GM13976 (cell line): ENCODE measurements around the gene TMEM132D.

Source experiments
- DNase-seq: peaks from one replicate; pipeline ENCODE4 v3.0.0; 2012; ENCODE audit warnings: low spot score
- in situ Hi-C: fragments of 300-500 bp; cut with MboI; formaldehyde crosslinking; loops from one replicate; pipeline ENCODE4 v1.12.0; 2022; ENCODE audit warnings: low sequenced_read_pairs, mixed read lengths, inconsistent platforms; ENCODE audit not compliant: unreplicated experiment
- TF ChIP-seq, protein P1 (sequence below): IDR thresholded peaks from 2 replicates; pipeline ENCODE4 v1.5.1; 2012; ENCODE audit warnings: borderline replicate concordance, mild to moderate bottlenecking; ENCODE audit not compliant: insufficient read depth; ENCODE audit errors: extremely low read depth, missing control alignments, control extremely low read depth

The TMEM132D gene

DNA sequence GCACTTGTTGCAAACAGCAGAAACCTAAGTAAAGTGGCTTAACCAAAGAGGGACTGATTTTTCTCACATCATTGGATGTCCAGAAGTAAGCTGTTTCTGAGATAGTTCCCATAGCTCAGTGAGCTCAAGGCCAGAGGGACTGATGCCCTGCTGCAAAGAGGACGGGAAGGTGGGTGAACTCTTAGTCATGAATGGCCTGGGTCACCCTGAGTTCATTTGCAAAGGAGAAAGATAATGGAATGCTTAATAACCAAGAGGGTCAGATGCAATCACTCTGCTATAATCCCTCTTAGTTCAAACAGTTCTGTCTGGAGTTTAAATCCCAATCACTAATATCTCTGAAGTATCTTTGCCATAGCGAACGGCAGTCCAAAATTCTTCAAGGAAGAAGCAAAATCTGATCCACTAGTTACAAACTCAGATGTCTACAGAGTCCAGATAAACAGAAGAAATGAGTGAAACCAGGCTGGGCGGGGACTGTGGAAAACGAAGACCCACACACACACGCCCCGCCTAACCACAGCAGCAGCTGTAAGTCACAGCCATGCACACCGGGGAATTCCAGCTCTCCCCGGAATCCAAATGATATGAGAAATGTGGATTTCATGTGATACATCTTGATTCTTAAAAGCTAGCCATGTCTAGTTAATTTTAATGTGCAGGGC lies 289.5 kb downstream of the TMEM132D start:
- no peak for DNase-seq
- TF ChIP-seq, protein P1, sequence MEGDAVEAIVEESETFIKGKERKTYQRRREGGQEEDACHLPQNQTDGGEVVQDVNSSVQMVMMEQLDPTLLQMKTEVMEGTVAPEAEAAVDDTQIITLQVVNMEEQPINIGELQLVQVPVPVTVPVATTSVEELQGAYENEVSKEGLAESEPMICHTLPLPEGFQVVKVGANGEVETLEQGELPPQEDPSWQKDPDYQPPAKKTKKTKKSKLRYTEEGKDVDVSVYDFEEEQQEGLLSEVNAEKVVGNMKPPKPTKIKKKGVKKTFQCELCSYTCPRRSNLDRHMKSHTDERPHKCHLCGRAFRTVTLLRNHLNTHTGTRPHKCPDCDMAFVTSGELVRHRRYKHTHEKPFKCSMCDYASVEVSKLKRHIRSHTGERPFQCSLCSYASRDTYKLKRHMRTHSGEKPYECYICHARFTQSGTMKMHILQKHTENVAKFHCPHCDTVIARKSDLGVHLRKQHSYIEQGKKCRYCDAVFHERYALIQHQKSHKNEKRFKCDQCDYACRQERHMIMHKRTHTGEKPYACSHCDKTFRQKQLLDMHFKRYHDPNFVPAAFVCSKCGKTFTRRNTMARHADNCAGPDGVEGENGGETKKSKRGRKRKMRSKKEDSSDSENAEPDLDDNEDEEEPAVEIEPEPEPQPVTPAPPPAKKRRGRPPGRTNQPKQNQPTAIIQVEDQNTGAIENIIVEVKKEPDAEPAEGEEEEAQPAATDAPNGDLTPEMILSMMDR: no peak
- in situ Hi-C loops: no loop called here

DNA sequence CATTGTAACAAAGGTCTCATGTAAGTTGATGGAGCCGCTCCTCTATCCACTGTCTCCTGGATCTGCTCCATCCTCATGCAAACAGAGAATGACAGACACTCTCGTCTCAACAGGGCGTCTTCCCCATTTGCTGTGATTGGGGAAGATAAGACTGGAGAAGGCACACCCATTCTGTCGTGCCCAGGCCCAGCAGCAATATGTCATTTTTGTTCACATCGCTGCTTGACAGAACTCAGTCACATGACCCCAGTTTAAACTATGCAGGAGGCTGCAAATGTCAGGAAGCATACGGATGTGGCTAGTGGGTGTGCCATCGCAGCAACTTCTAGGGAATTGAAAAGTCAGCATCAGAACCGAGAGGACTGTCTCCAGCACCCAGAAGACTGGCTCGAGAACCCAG lies 290.5 kb downstream of the TMEM132D start:
- in situ Hi-C loops: no loop called here
- DNase-seq: no peak
- TF ChIP-seq, protein P1: no peak

DNA sequence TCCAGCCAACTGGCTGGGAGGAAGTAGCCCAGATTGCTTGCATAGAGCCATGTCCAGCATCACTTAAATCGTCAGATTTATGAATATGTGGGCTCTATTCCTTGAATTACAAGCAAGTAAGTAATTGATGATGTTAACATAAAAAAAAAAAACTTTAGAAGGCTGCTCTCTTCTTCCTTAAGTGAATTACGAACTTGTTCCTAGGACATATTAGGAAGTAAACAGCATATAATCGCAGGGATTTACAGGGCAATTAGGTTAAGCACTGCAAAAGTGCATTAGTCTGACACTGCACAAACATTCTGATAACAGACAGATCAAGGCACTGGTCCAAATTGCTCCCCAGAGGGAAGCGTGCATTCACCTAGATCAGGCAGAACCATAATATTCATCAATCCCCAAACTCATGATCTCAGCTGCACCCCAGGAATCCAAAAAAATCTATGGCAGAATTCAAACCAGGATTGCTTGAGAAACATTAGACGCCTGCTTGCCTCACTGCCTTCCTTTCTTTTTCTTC lies 293.2 kb downstream of the TMEM132D start:
- in situ Hi-C loops: no loop called here
- DNase-seq: no peak
- TF ChIP-seq, protein P1: no peak

DNA sequence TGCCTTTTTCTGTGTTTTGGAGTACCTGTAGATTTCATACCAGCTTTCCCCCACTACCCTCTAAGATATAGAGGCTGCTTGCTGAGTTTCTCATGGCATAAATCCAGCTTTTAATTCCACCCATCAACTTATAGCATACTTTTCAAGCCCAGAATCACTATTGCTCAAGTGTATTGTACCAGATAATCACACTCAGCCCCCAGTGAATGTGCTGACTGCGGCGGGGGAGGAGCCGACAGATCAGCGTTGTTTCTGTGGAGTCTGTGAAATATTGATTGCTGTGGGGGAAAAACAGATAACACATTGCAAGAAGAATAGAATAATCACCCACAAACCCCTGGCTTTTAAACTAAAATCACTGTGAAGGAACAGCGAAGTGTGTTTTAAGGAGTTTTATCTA lies 296.1 kb downstream of the TMEM132D start:
- TF ChIP-seq, protein P1: no peak
- in situ Hi-C loops: no loop called here
- DNase-seq: no peak

DNA sequence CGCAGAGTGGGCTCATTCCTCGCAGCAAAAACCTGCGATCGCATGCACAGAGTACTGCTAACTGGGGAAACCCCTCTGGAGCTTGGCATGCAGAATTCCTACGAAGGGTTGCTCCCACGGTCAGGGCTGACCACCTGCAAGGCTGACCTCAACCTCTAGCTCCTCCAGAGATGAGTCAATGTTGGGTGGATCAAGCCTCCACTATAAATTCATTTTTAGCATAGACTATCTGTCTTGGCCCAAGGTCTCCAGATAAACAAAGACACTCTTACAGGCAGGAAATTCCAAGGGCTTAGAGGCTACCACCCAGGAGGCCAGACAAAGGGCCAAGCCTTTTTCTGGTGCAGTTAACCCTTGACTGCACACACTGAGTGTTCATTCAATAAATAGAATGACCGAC lies 296.5 kb downstream of the TMEM132D start:
- TF ChIP-seq, protein P1: no peak
- in situ Hi-C loops: no loop called here
- no peak for DNase-seq

DNA sequence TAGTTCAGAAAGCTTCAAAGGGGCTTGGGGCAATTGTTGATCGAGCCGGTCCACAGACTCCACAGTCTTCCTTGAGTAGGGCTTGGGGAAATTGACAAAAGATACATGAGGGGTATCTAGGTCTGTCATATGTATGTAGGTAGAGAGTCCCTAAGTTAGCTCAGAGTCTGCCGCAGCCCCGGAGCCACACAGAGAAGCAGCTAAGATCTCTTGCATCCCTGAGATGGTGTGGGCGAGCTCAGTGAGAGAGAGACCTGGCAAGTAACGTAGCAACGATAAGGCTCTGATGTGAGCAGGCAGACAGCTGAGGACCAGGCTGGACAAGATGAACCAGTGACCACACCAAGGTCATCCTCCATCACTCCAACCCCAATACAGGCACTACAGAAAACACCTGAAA lies 297.6 kb downstream of the TMEM132D start:
- DNase-seq: no peak
- TF ChIP-seq, protein P1: no peak
- in situ Hi-C loops: no loop called here
